Ishikawa (cell line): ENCODE data around the gene ARPC5.

Source experiments
- CEBPB ChIP-seq: IDR thresholded peaks from 2 replicates; pipeline ENCODE4 v1.6.1; 2012
- CREB1 ChIP-seq: IDR thresholded peaks from 2 replicates; pipeline ENCODE4 v1.6.1; 2012; ENCODE audit warnings: low read depth
- EGR1 ChIP-seq: IDR thresholded peaks from 2 replicates; pipeline ENCODE4 v1.6.1; 2012
- EP300 ChIP-seq: IDR thresholded peaks from 2 replicates; pipeline ENCODE4 v1.6.1; 2012; ENCODE audit warnings: borderline replicate concordance
- FOXM1 ChIP-seq: IDR thresholded peaks from 2 replicates; pipeline ENCODE4 v1.6.1; 2012; ENCODE audit warnings: low read depth, borderline replicate concordance
- NFIC ChIP-seq: IDR thresholded peaks from 2 replicates; pipeline ENCODE4 v1.6.1; 2012
- RAD21 ChIP-seq: IDR thresholded peaks from 2 replicates; pipeline ENCODE4 v1.6.1; 2012; ENCODE audit warnings: low read depth
- TAF1 ChIP-seq: IDR thresholded peaks from 2 replicates; pipeline ENCODE4 v1.6.1; 2012; ENCODE audit warnings: low read depth, mild to moderate bottlenecking
- TCF12 ChIP-seq: IDR thresholded peaks from 2 replicates; pipeline ENCODE4 v1.6.1; 2012; ENCODE audit warnings: low read depth
- TEAD4 ChIP-seq: IDR thresholded peaks from 2 replicates; pipeline ENCODE4 v1.6.1; 2012
- YY1 ChIP-seq: IDR thresholded peaks from 2 replicates; pipeline ENCODE4 v1.6.1; 2012; ENCODE audit warnings: low read depth
- ZBTB7A ChIP-seq: IDR thresholded peaks from 2 replicates; pipeline ENCODE4 v1.6.1; 2012; ENCODE audit warnings: low read depth
- TF ChIP-seq, protein P1 (sequence below): IDR thresholded peaks from 2 replicates; pipeline ENCODE4 v1.6.1; 2012; ENCODE audit warnings: low read depth, mild to moderate bottlenecking
- TF ChIP-seq, protein P2 (sequence below): IDR thresholded peaks from 2 replicates; pipeline ENCODE4 v1.6.1; 2012
- TF ChIP-seq, protein P3 (sequence below): IDR thresholded peaks from 2 replicates; pipeline ENCODE4 v1.6.1; 2012

Gene ARPC5

DNA sequence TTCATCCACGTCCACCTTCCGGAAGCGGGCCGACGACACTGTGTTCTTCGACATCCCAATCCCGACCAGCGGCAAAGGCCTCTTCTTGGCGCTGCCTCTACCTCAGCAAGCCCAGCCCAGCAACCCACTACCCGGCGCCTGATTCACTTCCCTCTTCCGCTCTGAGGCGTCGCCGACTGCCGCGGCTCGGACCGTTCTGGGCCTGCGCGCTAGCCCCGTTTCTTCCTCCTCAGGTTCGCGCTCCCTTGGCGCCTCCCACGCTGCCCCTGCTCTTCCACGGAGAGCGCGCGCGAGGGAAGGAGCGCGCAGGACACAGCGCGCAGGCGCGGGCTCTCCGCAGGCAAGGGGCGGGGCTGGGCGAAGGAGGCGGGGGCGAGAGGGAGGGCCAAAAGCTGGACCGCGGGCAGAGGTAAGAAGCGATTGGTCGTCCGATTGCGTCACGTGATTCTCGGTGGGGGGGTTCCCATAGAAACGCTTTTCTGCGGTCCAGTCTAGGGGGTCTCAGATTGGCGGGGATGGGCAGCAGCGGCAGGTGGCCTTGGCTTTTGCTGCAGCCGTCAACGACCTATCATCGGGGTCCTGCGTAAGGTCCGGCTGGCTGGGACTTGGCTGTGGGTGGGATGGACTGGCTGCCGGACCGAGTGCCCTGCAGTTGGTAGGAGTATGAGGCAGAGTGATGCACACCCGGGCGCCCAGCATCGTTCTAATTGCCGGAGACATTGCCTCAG, at the start of gene ARPC5:
Gene ARPC5 (minus strand): TSS at position 178 of the 728 bp plus-strand sequence. CDS start 124 bp downstream, at position 54.
- TF ChIP-seq, protein P1, sequence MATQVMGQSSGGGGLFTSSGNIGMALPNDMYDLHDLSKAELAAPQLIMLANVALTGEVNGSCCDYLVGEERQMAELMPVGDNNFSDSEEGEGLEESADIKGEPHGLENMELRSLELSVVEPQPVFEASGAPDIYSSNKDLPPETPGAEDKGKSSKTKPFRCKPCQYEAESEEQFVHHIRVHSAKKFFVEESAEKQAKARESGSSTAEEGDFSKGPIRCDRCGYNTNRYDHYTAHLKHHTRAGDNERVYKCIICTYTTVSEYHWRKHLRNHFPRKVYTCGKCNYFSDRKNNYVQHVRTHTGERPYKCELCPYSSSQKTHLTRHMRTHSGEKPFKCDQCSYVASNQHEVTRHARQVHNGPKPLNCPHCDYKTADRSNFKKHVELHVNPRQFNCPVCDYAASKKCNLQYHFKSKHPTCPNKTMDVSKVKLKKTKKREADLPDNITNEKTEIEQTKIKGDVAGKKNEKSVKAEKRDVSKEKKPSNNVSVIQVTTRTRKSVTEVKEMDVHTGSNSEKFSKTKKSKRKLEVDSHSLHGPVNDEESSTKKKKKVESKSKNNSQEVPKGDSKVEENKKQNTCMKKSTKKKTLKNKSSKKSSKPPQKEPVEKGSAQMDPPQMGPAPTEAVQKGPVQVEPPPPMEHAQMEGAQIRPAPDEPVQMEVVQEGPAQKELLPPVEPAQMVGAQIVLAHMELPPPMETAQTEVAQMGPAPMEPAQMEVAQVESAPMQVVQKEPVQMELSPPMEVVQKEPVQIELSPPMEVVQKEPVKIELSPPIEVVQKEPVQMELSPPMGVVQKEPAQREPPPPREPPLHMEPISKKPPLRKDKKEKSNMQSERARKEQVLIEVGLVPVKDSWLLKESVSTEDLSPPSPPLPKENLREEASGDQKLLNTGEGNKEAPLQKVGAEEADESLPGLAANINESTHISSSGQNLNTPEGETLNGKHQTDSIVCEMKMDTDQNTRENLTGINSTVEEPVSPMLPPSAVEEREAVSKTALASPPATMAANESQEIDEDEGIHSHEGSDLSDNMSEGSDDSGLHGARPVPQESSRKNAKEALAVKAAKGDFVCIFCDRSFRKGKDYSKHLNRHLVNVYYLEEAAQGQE = no peak
- TF ChIP-seq EP300 = no peak
- TF ChIP-seq EGR1 = peak; percentile 77
- TF ChIP-seq, protein P2, sequence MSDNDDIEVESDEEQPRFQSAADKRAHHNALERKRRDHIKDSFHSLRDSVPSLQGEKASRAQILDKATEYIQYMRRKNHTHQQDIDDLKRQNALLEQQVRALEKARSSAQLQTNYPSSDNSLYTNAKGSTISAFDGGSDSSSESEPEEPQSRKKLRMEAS = peak; percentile 55; the same call in 1 of the 2 replicates
- TF ChIP-seq, protein P3, sequence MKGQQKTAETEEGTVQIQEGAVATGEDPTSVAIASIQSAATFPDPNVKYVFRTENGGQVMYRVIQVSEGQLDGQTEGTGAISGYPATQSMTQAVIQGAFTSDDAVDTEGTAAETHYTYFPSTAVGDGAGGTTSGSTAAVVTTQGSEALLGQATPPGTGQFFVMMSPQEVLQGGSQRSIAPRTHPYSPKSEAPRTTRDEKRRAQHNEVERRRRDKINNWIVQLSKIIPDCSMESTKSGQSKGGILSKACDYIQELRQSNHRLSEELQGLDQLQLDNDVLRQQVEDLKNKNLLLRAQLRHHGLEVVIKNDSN = peak; percentile 97
- 0 out of 2 replicates have a peak, but pooled peaks have one; percentile 58 for TF ChIP-seq ZBTB7A
- TF ChIP-seq TAF1 = peak; percentile 87
- TF ChIP-seq YY1 = peak; percentile 22; the same call in 1 of the 2 replicates

DNA sequence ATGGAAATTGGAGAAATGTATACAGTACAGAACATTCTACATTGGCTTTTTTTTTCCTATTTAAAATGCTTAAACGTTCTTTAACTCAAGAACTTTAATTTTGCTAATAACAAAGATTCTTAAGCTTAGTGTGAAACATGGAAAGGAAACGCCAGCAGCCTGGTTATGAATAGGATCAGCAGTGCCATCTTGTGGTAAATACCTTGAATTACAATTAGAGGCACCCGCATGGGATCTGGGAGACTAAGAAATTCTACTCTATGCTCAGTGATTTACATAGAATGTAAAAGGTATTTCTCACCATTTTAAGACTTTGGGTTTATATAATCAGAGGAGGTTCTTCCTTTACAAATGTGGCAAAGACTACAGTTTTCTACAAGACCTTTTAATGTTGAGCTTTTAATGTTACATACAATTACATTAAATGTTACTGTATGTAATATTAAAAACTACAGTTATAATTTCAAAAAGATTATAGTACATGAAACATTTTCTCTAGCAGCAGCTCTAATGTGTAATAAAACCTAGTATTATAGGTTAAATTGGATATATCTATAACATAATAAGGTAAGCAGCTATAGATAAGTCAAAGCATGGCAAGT, 49.6 kb upstream of the ARPC5 start:
- TF ChIP-seq, protein P3 = no peak
- TF ChIP-seq RAD21 = peak; percentile 78

DNA sequence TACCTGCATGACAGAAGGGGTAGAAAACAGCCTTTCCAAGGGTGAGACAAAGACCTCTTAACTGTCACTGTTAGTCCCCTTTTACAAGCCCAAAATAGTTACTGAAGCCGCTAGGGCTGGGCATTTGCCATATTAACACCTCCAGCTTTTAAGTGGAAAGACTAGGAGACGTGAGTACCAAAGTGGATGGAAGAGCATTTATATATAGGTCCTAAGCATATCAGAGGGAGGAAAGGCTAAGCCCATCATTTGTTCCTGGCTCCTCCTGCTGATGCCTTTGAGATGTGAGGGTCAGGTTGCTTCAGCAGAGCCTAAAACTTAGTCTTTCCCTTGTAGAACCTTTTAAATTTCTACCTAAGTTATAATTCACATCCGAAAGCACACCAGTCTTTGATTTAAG, 43.2 kb upstream of the ARPC5 start:
- no peak for TF ChIP-seq TCF12

DNA sequence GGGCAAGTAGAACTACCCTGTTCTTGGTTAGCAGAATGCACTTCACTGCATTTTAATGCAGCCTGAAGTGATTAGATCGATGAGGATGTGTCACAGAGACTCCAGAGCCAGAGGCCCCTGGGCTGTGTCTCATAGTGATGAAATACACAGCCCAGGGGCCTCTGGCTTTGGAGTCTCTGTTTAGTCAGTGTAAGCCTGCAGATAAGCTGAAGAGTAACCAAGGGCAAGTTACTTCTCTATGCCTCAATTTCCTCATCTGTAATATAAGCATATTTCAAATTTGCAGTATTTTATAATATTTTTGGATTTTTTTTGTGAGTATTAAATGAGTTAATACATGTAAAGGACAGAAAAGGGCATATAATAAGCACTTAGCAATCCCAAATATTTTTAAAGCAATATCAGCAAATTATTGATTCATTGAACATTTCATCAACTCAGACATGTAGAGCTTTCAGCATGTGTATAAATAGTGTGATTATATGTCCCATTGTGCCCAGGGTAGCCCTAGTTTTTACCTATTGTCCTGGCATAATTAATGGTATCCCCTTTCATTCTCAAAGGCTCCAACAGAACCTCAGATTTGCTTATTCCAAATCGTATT, 41.1 kb upstream of the ARPC5 start:
- TF ChIP-seq TAF1 (no peak), YY1 (no peak), EP300 (no peak), TEAD4 (no peak), CEBPB (no peak), RAD21 (no peak), NFIC (no peak), ZBTB7A (no peak), TCF12 (no peak), CREB1 (no peak), FOXM1 (no peak), EGR1 (no peak)
- TF ChIP-seq, protein P2 = no peak
- TF ChIP-seq, protein P3 = no peak
- TF ChIP-seq, protein P1 = no peak

DNA sequence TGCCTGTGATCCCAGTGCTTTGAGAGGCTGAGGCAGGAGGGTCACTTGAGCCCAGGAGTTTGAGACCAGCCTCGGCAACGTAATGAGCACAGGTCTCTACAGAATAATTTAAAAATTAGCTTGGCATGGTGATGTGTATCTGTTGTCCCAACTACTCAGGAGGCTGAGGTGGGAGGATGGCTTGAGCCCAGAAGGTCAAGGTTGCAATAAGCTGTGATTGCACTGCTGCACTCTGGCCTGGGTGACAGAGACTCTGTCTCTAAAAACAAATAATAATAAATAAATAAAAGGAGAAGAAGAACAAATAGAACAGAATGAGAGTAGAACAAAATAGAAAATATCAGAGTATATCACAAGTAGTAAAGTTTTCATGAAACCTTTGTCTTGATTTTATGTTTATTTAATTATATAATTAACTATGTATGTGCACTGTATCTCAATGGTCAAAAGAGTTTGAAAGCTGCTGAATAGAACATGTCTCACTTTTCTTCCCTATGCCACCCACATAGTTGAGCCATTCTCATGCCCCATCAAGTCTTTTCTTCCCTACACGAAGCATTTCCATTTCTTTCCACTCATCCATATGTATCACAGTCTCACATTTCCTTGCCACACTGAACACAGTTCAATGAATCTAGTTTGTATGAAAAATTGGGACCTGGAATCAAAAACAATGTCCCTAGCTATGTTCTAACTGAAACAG, 40.5 kb upstream of the ARPC5 start:
- TF ChIP-seq NFIC (no peak), CEBPB (no peak), TEAD4 (no peak), ZBTB7A (no peak), RAD21 (no peak), EP300 (no peak), TCF12 (no peak), TAF1 (no peak)
- TF ChIP-seq, protein P2 = no peak
- TF ChIP-seq, protein P3 = no peak
